Effector CD8-positive, alpha-beta T cell (primary cell): ENCODE data around the gene SCGB1A1.
"Not testable (repeated sequence)": the region's sequence is repeated elsewhere in the genome, so short reads cannot be mapped to it uniquely, and the experiment has no call there.

Experiments
- DNase-seq: peaks from one replicate; lab custom pipeline; 2025; lab: John Stamatoyannopoulos, UW

SCGB1A1 gene

DNA sequence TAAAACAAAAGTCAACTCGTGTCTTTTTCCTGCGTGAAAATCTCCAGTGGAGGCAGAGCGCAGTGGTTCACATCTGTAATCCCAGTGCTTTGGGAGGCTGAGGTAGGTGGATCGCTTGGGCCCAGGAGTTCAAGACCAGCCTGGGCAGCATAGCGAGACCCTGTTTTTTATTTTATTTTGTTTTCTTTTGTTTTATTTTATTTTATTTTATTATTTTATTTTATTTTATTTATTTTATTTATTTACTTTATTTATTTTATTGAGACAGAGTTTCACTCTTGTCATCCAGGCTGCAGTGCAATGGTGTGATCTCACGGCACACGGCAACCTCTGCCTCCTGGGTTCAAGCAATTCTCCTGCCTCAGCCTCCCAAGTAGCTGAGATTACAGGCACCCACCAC lies 31.1 kb downstream of the SCGB1A1 start:
- not testable (repeated sequence) for DNase-seq

DNA sequence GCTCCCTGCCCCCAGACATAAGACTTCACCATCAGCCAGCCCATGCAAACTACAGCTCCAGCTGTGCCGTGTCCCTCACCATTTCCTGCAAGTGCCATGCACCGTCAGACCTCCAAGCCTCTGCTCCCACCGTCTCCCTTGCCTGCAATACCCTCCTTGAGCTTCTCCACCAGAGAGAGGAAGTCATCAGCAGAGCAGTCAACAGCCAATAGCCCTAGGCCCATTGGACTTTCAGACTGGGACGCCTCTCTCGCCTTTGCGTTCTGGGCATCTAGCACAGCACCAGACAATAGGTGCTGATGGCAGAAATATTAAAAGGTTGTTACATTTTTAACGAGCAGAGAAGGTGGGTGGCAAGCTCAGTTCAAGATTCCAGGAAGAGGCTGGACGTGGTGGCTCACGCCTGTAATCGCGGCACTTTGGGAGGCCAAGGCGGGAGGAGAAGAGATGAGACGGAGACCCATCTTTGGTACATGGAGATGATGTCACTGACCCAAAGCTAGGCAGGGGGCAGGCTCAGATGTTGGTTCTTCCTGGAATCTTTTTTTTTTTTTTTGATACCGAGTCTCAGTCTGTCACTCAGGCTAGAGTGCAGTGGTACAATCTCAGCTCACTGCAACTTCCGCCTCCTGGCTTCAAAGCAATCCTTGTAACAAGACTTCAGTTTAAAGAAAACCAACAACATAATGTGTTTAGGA lies 31.9 kb downstream of the SCGB1A1 start:
- DNase-seq: no peak

- no peak for DNase-seq
These were observed 32.4 kb downstream of the SCGB1A1 start for GRCh38 chr11:62451241-62451621.

GRCh38 chr11:62452261-62452660 lies 33.4 kb downstream of the SCGB1A1 start:
- no peak for DNase-seq

- DNase-seq: no peak
These were observed 34.1 kb downstream of the SCGB1A1 start for GRCh38 chr11:62452839-62453468.

DNA sequence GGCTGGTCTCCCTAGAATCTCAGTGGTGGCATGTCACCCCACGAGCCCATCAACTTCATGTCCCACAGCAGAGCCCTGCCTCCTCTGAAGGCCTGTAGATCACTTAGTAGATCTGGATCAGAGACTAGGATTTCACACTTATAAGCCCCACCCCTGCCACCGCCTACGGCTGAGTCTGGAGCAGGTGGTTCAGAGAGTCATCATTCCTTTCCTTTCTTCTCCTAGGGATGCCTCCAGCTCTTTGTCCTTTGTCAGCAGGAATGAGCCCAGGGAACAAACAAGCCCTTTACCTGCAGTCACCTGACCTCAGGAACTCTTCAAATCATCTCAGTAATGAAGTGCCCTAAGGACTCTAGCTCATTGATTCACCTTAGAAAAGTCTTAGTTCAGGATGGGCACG lies 37.8 kb downstream of the SCGB1A1 start:
- DNase-seq: no peak

GRCh38 chr11:62457478-62457877 lies 38.6 kb downstream of the SCGB1A1 start:
- no peak for DNase-seq

- no peak for DNase-seq
These were observed 39.6 kb downstream of the SCGB1A1 start for GRCh38 chr11:62458212-62459002.

- no peak for DNase-seq
These were observed 40.2 kb downstream of the SCGB1A1 start for GRCh38 chr11:62459080-62459479.

GRCh38 chr11:62461740-62462507 lies 43.1 kb downstream of the SCGB1A1 start:
- DNase-seq: no peak

GRCh38 chr11:62462508-62462892 lies 43.7 kb downstream of the SCGB1A1 start:
- no peak for DNase-seq

DNA sequence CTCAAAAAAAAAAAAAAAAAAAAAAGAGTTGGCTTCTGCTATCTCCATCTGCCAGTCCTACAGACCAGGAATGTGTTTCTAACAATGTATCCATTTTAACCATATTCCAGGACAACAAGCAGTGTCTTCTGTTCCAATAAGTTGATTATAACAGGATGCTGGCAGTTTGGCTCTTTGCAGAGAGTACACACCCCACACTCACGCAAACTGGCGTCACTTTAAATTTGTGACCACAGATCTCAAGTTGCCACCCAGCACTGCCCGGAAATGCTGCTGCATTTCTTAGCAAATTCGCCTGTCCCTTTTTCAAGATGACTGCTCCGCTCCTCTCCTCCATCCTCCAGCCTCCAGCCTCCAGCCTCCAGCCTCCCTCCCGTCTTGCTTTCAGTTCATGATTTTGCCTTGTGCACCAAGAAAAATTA lies 44.3 kb downstream of the SCGB1A1 start:
- no peak for DNase-seq

GRCh38 chr11:62464655-62465054 lies 45.8 kb downstream of the SCGB1A1 start:
- DNase-seq: no peak

DNA sequence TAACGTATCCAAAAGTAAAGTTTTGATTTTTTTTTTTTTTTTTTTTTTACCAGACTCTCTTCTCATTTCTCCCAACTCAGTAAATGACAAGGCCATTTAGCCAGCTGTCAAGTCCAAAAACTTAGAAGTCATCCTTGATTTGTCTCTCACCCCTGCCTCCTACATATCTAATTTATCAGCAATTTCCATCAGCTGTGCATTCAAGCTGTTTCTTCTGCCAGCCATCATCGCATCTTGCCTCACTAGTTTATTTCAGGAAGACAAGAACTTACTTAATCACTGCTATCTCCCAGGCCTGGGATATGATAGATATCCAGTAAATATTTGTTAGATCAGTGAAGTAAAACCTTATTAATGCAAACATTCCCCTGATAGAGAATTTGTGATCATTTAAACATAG lies 47.6 kb downstream of the SCGB1A1 start:
- DNase-seq: no peak

- DNase-seq: no peak
These were observed 49.7 kb downstream of the SCGB1A1 start for GRCh38 chr11:62468577-62468976.

DNA sequence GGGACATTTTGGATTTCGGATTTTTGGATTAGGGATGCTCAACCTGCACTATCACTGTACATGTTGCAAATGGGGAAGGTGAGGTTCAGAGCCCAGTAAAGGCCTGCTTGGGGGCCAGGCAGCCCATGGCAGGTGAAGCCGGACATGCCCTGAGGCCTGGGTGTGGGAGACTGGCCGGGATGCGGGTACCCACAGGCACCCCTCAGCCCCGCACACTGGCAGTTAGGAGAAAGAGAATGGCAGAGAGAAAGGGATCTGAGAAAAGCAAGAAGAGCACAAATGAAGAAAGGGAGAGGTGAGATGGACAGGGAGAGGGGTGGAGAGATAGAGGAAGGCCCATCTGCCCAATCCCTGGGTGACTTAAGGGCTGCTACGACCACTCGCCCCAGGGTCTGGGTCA lies 52.8 kb downstream of the SCGB1A1 start:
- no peak for DNase-seq

DNA sequence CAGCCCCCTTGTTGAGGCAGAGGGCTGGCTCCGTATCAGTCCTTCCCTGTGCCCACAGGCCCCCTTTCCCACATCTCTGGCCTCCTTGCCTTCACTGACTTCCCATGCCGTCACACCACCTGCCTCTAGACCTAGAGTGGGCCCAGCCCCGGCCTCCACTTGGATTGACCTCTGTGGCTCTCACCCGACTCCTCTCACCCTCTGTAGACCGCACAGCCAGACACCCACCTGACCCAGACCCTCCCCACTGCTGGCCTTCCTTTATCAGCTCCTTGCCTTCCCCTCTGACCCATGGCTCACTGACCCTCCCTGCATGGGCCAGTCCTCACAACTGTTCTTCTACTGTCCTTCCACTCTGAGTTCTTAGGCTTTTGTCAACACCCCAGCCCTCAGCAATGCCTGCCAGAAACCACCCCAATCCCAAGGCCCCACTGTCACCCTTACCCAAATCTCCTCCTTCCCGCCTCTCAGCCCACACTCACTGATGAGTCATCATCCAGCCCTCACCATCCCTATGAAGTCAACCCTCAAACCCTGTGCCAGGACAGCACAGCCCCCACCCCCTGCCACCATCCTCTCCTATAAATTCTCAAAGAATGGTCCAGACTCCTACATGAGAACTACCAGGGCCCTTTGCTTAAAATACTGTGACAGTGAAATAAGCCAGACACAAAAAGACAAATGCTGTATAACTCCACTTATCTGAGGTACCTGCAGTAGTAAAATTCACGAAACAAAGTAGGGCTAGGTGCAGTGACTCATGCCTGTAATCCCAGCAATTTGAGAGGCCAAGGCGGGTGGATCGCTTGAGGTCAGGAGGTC lies 53.4 kb downstream of the SCGB1A1 start:
- no peak for DNase-seq
